Measurements from ENCODE around the gene DNAH2. TPM values are rescaled to one million over a fixed set of nuclear protein-coding genes. Genes with fewer than 3 reads are reported as not detected.

The DNAH2 gene
- polyA plus RNA-seq, 1 experiment, result 0.06 TPM

DNA sequence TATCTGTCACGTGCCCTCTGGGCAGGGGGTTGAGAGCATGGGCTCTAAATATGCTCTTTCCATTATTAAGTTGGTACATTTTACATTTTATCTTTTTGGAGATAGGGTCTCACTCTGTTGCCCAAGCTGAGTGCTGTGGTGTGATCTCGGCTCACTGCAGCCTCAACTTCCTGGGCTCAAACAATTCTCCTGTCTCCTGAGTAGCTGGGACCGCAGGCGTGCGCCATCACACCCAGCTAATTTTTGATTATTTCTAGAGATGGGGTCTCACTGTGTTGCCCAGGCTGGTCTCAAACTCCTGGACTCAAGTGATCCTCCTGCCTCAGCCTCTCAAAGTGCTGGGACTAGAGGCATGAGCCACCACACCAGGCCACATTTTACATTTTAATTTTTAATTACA, 72.6 kb downstream of the DNAH2 start:
- H3K27ac ChIP-seq (ENCODE audit: low read depth, low read length), result no peak overlapping the region
- ChIA-PET CTCF (no interaction called here), POLR2A (no interaction called here)
- H3K4me3 ChIP-seq (ENCODE audit: low read depth, low read length), result no peak overlapping the region
- H3K9me3 ChIP-seq (ENCODE audit: control insufficient read depth, insufficient read depth, low read length), result no peaks in the 10 kb centered on the region; the same call in 1 of the 2 replicates
- TF ChIP-seq, protein P1, sequence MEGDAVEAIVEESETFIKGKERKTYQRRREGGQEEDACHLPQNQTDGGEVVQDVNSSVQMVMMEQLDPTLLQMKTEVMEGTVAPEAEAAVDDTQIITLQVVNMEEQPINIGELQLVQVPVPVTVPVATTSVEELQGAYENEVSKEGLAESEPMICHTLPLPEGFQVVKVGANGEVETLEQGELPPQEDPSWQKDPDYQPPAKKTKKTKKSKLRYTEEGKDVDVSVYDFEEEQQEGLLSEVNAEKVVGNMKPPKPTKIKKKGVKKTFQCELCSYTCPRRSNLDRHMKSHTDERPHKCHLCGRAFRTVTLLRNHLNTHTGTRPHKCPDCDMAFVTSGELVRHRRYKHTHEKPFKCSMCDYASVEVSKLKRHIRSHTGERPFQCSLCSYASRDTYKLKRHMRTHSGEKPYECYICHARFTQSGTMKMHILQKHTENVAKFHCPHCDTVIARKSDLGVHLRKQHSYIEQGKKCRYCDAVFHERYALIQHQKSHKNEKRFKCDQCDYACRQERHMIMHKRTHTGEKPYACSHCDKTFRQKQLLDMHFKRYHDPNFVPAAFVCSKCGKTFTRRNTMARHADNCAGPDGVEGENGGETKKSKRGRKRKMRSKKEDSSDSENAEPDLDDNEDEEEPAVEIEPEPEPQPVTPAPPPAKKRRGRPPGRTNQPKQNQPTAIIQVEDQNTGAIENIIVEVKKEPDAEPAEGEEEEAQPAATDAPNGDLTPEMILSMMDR (IDR thresholded peaks at IDR 0.05; ENCODE audit: low read depth, low read length), result no peak
- H3K27me3 ChIP-seq (ENCODE audit: control insufficient read depth, insufficient read depth, low read length), result peaks cover 24% of the 10 kb centered on the region
- DNase-seq (ENCODE audit: low read depth, low spot score), result no peak

DNA sequence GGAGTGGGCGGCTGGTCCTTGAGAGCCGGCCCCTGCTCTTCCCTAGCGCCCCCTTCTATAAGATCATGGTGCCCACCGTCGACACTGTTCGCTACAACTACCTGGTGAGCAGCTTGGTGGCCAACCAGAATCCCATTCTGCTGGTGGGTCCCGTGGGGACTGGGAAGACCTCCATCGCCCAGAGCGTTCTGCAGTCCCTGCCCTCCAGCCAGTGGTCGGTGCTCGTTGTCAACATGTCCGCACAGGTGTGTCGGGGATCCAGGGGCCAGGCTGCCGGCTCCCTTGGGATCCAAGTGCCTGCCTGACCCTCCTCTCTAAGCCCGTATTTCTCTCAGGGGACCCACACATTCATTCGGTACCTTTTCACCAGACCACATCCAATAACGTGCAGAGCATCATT, 75.1 kb downstream of the DNAH2 start:
- ChIA-PET POLR2A (no interaction called here), CTCF (no interaction called here)

DNA sequence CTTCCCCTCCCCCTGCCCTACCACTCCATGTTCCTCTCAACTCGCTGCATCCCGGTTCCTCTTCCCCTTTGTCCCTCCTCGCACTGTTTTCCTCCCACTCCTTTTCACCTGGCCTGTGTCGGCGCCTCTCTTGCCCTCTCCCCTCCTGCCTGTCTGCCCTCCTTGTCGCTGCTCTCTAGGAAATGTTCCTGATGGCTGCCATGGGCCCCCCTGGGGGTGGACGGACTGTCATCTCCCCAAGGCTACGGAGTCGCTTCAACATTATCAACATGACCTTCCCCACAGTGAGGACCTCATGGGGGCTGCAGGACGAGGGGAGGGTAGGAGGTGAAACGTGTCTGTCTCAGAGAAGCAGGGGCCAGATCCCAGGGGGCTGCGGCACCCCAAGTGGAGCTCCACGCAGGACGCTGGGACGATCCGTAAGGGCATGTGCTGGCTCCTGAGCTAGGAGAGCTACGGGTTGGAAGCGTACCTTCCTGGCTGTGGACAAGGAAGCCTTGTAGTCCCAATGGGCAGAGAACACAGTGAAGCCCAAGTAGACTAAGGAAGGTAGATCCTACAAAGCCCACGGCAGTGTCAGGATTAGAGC, 76.6 kb downstream of the DNAH2 start:
- no peak overlapping the region for H3K4me3 ChIP-seq (ENCODE audit: low read depth, low read length)
- ChIA-PET POLR2A (no interaction called here), CTCF (no interaction called here)
- H3K9me3 ChIP-seq (ENCODE audit: control insufficient read depth, insufficient read depth, low read length), result no peaks in the 10 kb centered on the region; the same call in 1 of the 2 replicates
- no peak overlapping the region for H3K27ac ChIP-seq (ENCODE audit: low read depth, low read length)
- DNase-seq (ENCODE audit: low read depth, low spot score), result no peak
- TF ChIP-seq, protein P1 (IDR thresholded peaks at IDR 0.05; ENCODE audit: low read depth, low read length), result no peak
- peaks cover 11% of the 10 kb centered on the region for H3K27me3 ChIP-seq (ENCODE audit: control insufficient read depth, insufficient read depth, low read length)

More for the DNA sequence above, 75.1 kb downstream of the DNAH2 start:
- no peak overlapping the region for H3K4me3 ChIP-seq (ENCODE audit: low read depth, low read length)
- DNase-seq (ENCODE audit: low read depth, low spot score), result no peak
- TF ChIP-seq, protein P1 (IDR thresholded peaks at IDR 0.05; ENCODE audit: low read depth, low read length), result no peak
- peaks cover 17% of the 10 kb centered on the region for H3K27me3 ChIP-seq (ENCODE audit: control insufficient read depth, insufficient read depth, low read length)
- H3K9me3 ChIP-seq (ENCODE audit: control insufficient read depth, insufficient read depth, low read length), result no peaks in the 10 kb centered on the region; the same call in 1 of the 2 replicates
- no peak overlapping the region for H3K27ac ChIP-seq (ENCODE audit: low read depth, low read length)

DNA sequence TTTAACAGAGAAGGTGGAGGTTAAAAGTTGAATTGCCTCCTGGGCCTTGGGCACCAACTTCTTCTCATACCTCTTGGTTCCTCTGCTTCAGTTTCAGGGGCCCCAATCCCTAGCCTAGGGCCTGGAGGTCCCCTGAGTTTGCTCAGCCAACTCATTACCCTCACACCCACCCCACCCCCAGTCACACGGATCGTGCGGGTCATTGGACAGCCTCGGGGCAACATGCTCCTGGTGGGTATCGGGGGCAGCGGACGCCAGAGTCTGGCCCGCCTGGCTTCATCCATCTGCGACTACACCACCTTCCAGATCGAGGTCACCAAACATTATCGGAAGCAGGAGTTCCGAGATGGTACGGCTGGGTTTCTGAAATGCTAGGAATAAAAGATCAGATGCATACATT, 80.4 kb downstream of the DNAH2 start:
- H3K27ac ChIP-seq (ENCODE audit: low read depth, low read length), result no peak overlapping the region
- H3K4me3 ChIP-seq (ENCODE audit: low read depth, low read length), result no peak overlapping the region
- POLR2A ChIA-PET, result no interaction called here
- peaks cover 16% of the 10 kb centered on the region for H3K27me3 ChIP-seq (ENCODE audit: control insufficient read depth, insufficient read depth, low read length)
- no peaks in the 10 kb centered on the region; the same call in 1 of the 2 replicates for H3K9me3 ChIP-seq (ENCODE audit: control insufficient read depth, insufficient read depth, low read length)
- no peak for DNase-seq (ENCODE audit: low read depth, low spot score)
- TF ChIP-seq, protein P1 (IDR thresholded peaks at IDR 0.05; ENCODE audit: low read depth, low read length), result no peak
- CTCF ChIA-PET, result no interaction called here

DNA sequence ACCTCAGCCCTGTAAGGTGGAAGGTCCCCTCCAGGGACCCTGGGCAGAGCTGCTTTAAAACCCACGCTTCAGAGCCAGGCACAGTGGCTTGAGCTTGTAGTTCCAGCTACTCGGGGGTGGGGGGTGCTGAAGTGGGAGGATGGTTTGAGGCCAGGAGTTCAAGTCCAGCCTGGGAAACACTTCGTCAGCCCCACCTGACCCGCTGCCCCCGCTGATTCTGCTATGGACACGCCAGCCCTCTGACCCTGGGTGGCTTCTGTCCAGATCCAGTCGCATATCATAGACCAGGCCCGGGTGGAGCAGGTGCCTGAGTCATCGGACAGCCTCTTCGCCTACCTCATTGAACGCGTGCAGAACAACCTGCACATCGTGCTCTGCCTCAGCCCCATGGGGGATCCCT, 81.3 kb downstream of the DNAH2 start:
- CTCF ChIA-PET, result interaction anchor here (0.6 kb wide), 2 partner anchors 26 to 55 kb away, joined by 3 to 5 read pairs; no protein-coding TSS in a partner anchor
- H3K27me3 ChIP-seq (ENCODE audit: control insufficient read depth, insufficient read depth, low read length), result peaks cover 15% of the 10 kb centered on the region
- TF ChIP-seq, protein P1 (IDR thresholded peaks at IDR 0.05; ENCODE audit: low read depth, low read length), result no peak
- DNase-seq (ENCODE audit: low read depth, low spot score), result no peak
- POLR2A ChIA-PET, result no interaction called here
- no peaks in the 10 kb centered on the region; the same call in 1 of the 2 replicates for H3K9me3 ChIP-seq (ENCODE audit: control insufficient read depth, insufficient read depth, low read length)
- H3K4me3 ChIP-seq (ENCODE audit: low read depth, low read length), result no peak overlapping the region
- no peak overlapping the region for H3K27ac ChIP-seq (ENCODE audit: low read depth, low read length)
